GM12878 (cell line): ENCODE measurements around the gene ACE. TPM values are rescaled to one million over a fixed set of nuclear protein-coding genes. Genes with fewer than 3 reads are reported as not detected.

Experiments
- ATAC-seq: fragments of 200-7000 bp; cut with Tn5 transposase; 3 replicates; pipeline ENCODE4 v1.9.1; 2020; ENCODE audit warnings: mild to moderate bottlenecking, moderate library complexity
- BruUV-seq: library from RNA; stranded (reverse); fragments of 400-500 nt; replicated peaks from 2 replicates; lab custom pipeline; 2021; lab: Mats Ljungman, UMichigan
- CTCF ChIA-PET: fragments of 300-600 bp; sonication (Branson Sonifier 250); formaldehyde crosslinking; extraction: SDS; loops from one replicate; lab custom pipeline; 2021; ENCODE audit warnings: inconsistent platforms; lab: Yijun Ruan, JAX
- POLR2A ChIA-PET: fragments of 350-600 bp; formaldehyde crosslinking; extraction: SDS; loops from one replicate; lab custom pipeline; 2021; ENCODE audit warnings: inconsistent platforms; lab: Charles Lee
- RAD21 ChIA-PET: fragments of 300-600 bp; sonication (Branson Sonifier 250); formaldehyde crosslinking; loops from one replicate; lab custom pipeline; 2023; ENCODE audit warnings: antibody characterized with exemption; ENCODE audit not compliant: unreplicated experiment; lab: Charles Lee
- SMC1A ChIA-PET: fragments of 300-600 bp; sonication (Branson Sonifier 250); formaldehyde crosslinking; loops from one replicate; lab custom pipeline; 2023; ENCODE audit not compliant: unreplicated experiment, uncharacterized antibody; lab: Charles Lee
- DNase-seq: peaks from one replicate; pipeline ENCODE4 v3.0.0-alpha.2; 2011; ENCODE audit warnings: low read depth, low spot score
- FAIRE-seq: peaks from 3 replicates; lab custom pipeline; 2011; peaks lifted over from hg19 to GRCh38; lab: Jason Lieb, UNC
- H2AFZ ChIP-seq: 2 replicates; pipeline ENCODE4 v1.6.0; 2011; ENCODE audit warnings: low read depth, low read length, control low read depth; ENCODE audit not compliant: control insufficient read depth
- H3K27ac ChIP-seq: 2 replicates; pipeline ENCODE4 v1.5.1; 2011; ENCODE audit warnings: control low read depth; ENCODE audit not compliant: control insufficient read depth, insufficient read depth
- H3K27me3 ChIP-seq, 2 experiments: replicated peaks in 1 of 2; 2 replicates each; pipeline versions ENCODE4 v1.6.0 to v1.6.1; 2011; ENCODE audit warnings: low read length in 1 of 2; ENCODE audit not compliant: control insufficient read depth in 2 of 2, insufficient read depth in 2 of 2
- H3K36me3 ChIP-seq, 2 experiments: 2 replicates each; pipeline ENCODE4 v1.5.1; 2011; ENCODE audit warnings: low read length in 1 of 2; ENCODE audit not compliant: control insufficient read depth in 2 of 2, insufficient read depth in 2 of 2
- H3K4me1 ChIP-seq: 2 replicates; pipeline ENCODE4 v1.6.1; 2011; ENCODE audit warnings: mild to moderate bottlenecking, low read length, moderate library complexity, mixed read lengths; ENCODE audit not compliant: control insufficient read depth, insufficient read depth
- H3K4me2 ChIP-seq: 2 replicates; pipeline ENCODE4 v1.6.0; 2011; ENCODE audit warnings: control low read depth; ENCODE audit not compliant: control insufficient read depth, insufficient read depth
- H3K4me3 ChIP-seq: fragments of 200-600 bp; sonication (generic); 2 replicates; pipeline ENCODE4 v1.5.1; 2016
- H3K79me2 ChIP-seq: 2 replicates; pipeline ENCODE4 v1.6.0; 2011; ENCODE audit warnings: low read length; ENCODE audit not compliant: control insufficient read depth, insufficient read depth
- H3K9ac ChIP-seq: 2 replicates; pipeline ENCODE4 v1.8.0; 2011; ENCODE audit warnings: low read length, control low read depth, mixed read lengths; ENCODE audit not compliant: control insufficient read depth, insufficient read depth
- H3K9me3 ChIP-seq: replicated peaks from 3 replicates; pipeline ENCODE4 v1.5.1; 2011; ENCODE audit warnings: mild to moderate bottlenecking, low read length; ENCODE audit not compliant: control insufficient read depth, insufficient read depth
- H4K20me1 ChIP-seq: 2 replicates; pipeline ENCODE4 v1.6.0; 2011; ENCODE audit not compliant: control insufficient read depth, insufficient read depth
- CREM ChIP-seq: IDR thresholded peaks from 2 replicates; pipeline ENCODE4 v1.6.1; 2014; ENCODE audit warnings: antibody characterized with exemption, low read depth
- FOS ChIP-seq: IDR thresholded peaks from 3 replicates; pipeline ENCODE4 v1.6.1; 2011; ENCODE audit warnings: borderline replicate concordance; ENCODE audit not compliant: insufficient read length; ENCODE audit errors: extremely low read depth
- MAX ChIP-seq: IDR thresholded peaks from 2 replicates; pipeline ENCODE4 v1.6.1; 2012; ENCODE audit warnings: low read depth, low read length, improper control_type of control experiment
- MLLT1 ChIP-seq: fragments of 450-650 bp; IDR thresholded peaks from 2 replicates; pipeline ENCODE4 v1.6.1; 2016; ENCODE audit warnings: mild to moderate bottlenecking
- PKNOX1 ChIP-seq: fragments of 450-650 bp; IDR thresholded peaks from 2 replicates; pipeline ENCODE4 v1.6.1; 2016; ENCODE audit warnings: mild to moderate bottlenecking
- RAD51 ChIP-seq: fragments of 450-650 bp; IDR thresholded peaks from 2 replicates; pipeline ENCODE4 v1.6.1; 2016; ENCODE audit warnings: moderate library complexity, mild to moderate bottlenecking, inconsistent platforms
- RFX5 ChIP-seq: IDR thresholded peaks from 2 replicates; pipeline ENCODE4 v1.6.1; 2011; ENCODE audit warnings: low read depth, low read length, improper control_type of control experiment
- SUPT20H ChIP-seq: IDR thresholded peaks from 2 replicates; pipeline ENCODE4 v1.6.1; 2011; ENCODE audit warnings: low read depth, mild to moderate bottlenecking, low read length, moderate library complexity, borderline replicate concordance; ENCODE audit not compliant: control insufficient read depth
- WGBS: methylation state at CpG from one replicate; pipeline ENCODE4 v1.1.6; 2016; ENCODE audit warnings: low lambda C conversion rate; ENCODE audit not compliant: insufficient replicate concordance, insufficient coverage; ENCODE audit errors: missing lambda C conversion rate; 5-methylcytosine and 5-hydroxymethylcytosine counted together
- in situ Hi-C: fragments of 300-500 bp; cut with MboI; formaldehyde crosslinking; loops from 9 replicates; pipeline ENCODE4 v1.14.3; 2018; ENCODE audit warnings: mixed read lengths
- intact Hi-C: fragments of 100-400 bp; cut with micrococcal nuclease; formaldehyde crosslinking; loops from one replicate; pipeline ENCODE4 v1.14.2; 2022; ENCODE audit not compliant: unreplicated experiment
- polyA plus RNA-seq, 11 experiments: library from polyadenylated mRNA; depleted of rRNA in 4 of 11; unstranded in 6 of 11; stranded (reverse) in 5 of 11; fragments of >200 nt; fragmentation: Nextera tagmentation in 4 of 11; fragmentation: Illumina TruSeq in 1 of 11; extraction: Ambion mirVana in 4 of 11; extraction: Trizol in 1 of 11; gene quantifications; 1 replicate in 1 of 11; 2 replicates in 10 of 11; pipeline versions ENCODE4 v1.2.1 to v1.2.3, GENCODE V29; 2011 to 2016; ENCODE audit warnings: inconsistent platforms in 2 of 11, missing spikeins in 2 of 11, low read depth in 1 of 11
- total RNA-seq, 4 experiments: library from RNA; depleted of rRNA in 3 of 4; stranded (reverse); fragments of >200 nt in 3 of 4; fragmentation: Illumina TruSeq in 1 of 4; extraction: Trizol in 1 of 4; gene quantifications; 2 replicates each; pipeline versions ENCODE4 v1.2.1 to v1.2.3, GENCODE V29; 2013 to 2021

Gene ACE
- total and polyA plus RNA-seq, 10 of the 15 experiments (the other 5 are each of a cell fraction or from before 2014, with no cell fraction given): 0.46 TPM; not detected in 9

DNA sequence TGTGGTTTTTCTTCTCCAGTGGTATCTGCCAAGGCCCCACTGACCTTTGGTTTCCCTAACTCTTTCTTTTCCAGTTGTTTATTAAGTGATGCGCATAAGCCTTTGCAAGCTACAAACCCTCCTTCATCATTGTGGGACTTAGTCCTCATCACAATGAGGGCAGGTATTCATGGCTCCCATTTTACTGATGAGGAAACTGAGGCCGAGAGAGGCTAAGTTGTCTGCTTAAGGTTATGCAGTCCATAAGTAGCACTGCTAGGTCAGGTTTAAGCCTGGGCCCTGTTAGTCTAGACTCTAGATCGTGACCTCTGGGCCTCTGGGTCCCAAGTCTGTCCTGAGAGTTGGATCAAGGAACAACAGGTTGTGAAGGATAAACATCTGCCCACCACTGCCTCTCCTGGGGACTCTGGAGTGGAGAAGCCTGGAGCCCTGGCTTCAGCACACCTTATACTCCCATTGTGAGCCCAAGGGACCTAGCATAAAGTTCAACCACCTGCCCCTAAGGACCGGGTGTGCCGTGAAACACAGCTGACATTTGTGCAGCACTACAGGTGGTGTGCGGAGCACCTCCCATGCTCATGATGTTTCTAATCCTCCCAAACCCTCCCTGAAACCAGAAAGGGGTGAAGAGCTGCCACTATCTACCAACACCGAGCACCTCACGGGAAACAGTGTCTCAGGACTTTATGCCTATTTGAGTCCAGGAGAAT lies 41.1 kb downstream of the ACE start (continued):
- TF ChIP-seq SUPT20H: no peak

- no peak overlapping the region for H2AFZ ChIP-seq
- no peak overlapping the region for H3K4me3 ChIP-seq
- no peak overlapping the region for H3K4me2 ChIP-seq
- DNase-seq (no peak), ATAC-seq (no peak), FAIRE-seq (no peak)
- TF ChIP-seq RFX5: no peak
- no peak for TF ChIP-seq FOS
- no peak for TF ChIP-seq PKNOX1
- no peak for TF ChIP-seq MAX
- TF ChIP-seq CREM: no peak
- TF ChIP-seq MLLT1: no peak
- no peak for TF ChIP-seq RAD51
- no peak overlapping the region for H3K9ac ChIP-seq
- H3K36me3 ChIP-seq: no peaks in the 10 kb centered on the region
- H4K20me1 ChIP-seq: no peaks in the 10 kb centered on the region
- no peak overlapping the region for H3K27ac ChIP-seq
- peaks cover 9% of the 10 kb centered on the region for H3K4me1 ChIP-seq
- H3K79me2 ChIP-seq: no peaks in the 10 kb centered on the region
- no peaks in the 10 kb centered on the region for H3K27me3 ChIP-seq
- ChIA-PET RAD21 (no interaction called here), CTCF (interaction anchor here (0.7 to 1.0 kb wide), 2 partner anchors 25 to 92 kb away, joined by 3 read pairs; no protein-coding TSS in a partner anchor), SMC1A (no interaction called here), POLR2A (interaction anchor here (0.6 kb wide), 1 partner anchor 93 kb away, joined by 3 read pairs; no protein-coding TSS in a partner anchor)
- in situ Hi-C loops: no loop called here
- no peaks in the 10 kb centered on the region for H3K9me3 ChIP-seq
- WGBS: 0% methylated on average over 1 of the region's 1 CpG
- BruUV-seq: no TSS peak
- intact Hi-C loops: no loop called here
Observed at GRCh38 chr17:63519116-63519881, 42.4 kb downstream of the ACE start.
